Stimulated activated CD8-positive, alpha-beta memory T cell treated with anti-CD3 and anti-CD28 coated beads, Interleukin-15, amount 100 ng/mL, for 1 hour (primary cell): ENCODE measurements around the gene MAP2K7.
"Not testable (repeated sequence)": the region's sequence is repeated elsewhere in the genome, so short reads cannot be mapped to it uniquely, and the experiment has no call there.

Source experiments
- DNase-seq: peaks from one replicate; pipeline ENCODE4 v3.0.0-alpha.2; 2020; ENCODE audit warnings: low read depth

Gene MAP2K7

GRCh38 chr19:7920519-7921301, 17.0 kb downstream of the MAP2K7 start:
- DNase-seq: peak; percentile 100

GRCh38 chr19:7921302-7921966, 17.8 kb downstream of the MAP2K7 start:
- no peak for DNase-seq

- DNase-seq: no peak
These were observed 18.5 kb downstream of the MAP2K7 start for GRCh38 chr19:7921967-7922835.

- no peak for DNase-seq
These were observed 19.1 kb downstream of the MAP2K7 start for GRCh38 chr19:7922836-7923195.

GRCh38 chr19:7923295-7924191, 19.9 kb downstream of the MAP2K7 start:
- DNase-seq: no peak

GRCh38 chr19:7924241-7924640, 20.6 kb downstream of the MAP2K7 start:
- no peak for DNase-seq

- DNase-seq: no peak
These were observed 21.0 kb downstream of the MAP2K7 start for GRCh38 chr19:7924651-7925170.

GRCh38 chr19:7925171-7925851, 21.6 kb downstream of the MAP2K7 start:
- DNase-seq: peak; percentile 58

- DNase-seq: peak; percentile 55
These were observed 22.5 kb downstream of the MAP2K7 start, which contains the start of gene CTXN1 for GRCh38 chr19:7926021-7926726. CTXN1 (minus strand) TSS chr19:7926135; CDS start chr19:7925538, 597 bp downstream.

GRCh38 chr19:7926727-7927604, 23.3 kb downstream of the MAP2K7 start:
- DNase-seq: no peak

- no peak for DNase-seq
These were observed 24.1 kb downstream of the MAP2K7 start for GRCh38 chr19:7927605-7928333.

- DNase-seq: no peak
These were observed 24.6 kb downstream of the MAP2K7 start for GRCh38 chr19:7928334-7928706.

- DNase-seq: peak; percentile 43
These were observed 25.3 kb downstream of the MAP2K7 start for GRCh38 chr19:7928741-7929701.

GRCh38 chr19:7930030-7930429, 26.4 kb downstream of the MAP2K7 start:
- DNase-seq: not testable (repeated sequence)

GRCh38 chr19:7930765-7931164, 27.1 kb downstream of the MAP2K7 start:
- no peak for DNase-seq

- DNase-seq: no peak
These were observed 27.8 kb downstream of the MAP2K7 start for GRCh38 chr19:7931221-7932061.
